Measurements from ENCODE around the gene MED28.

Gene MED28

DNA sequence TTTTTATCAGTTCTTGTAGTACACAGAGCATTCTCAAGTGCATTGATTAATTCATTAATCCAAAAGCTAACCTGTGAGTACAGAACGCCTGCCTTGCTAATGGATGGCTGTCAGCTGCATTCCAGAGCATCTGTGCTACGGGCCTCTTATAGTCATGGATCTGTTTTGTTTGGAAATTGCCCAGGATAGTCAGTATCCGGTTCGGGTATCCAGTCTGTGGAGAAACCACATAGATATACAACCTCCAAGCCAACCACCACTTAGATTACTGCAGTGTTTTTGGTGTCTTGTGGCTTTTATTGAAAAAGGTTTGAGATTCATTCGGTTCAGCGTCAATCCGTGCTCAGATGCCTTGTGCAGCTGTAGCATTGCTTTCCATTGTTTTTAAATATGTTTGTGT, 33.5 kb upstream of the MED28 start:
- peaks cover 11% of the 10 kb centered on the region for H3K4me1 ChIP-seq (ENCODE audit: control insufficient read depth, insufficient read depth, low read depth, low read length)
- no peak for DNase-seq
- H3K4me2 ChIP-seq (ENCODE audit: low read length, poor library complexity, severe bottlenecking): no peak overlapping the region
- H2BK15ac ChIP-seq (ENCODE audit: low read depth, poor library complexity, severe bottlenecking): no peak overlapping the region
- no peak overlapping the region for H3K4ac ChIP-seq (ENCODE audit: low read depth in 1 of 2, low read length in 2 of 2)
- H2BK5ac ChIP-seq (ENCODE audit: low read depth, low read length, poor library complexity, severe bottlenecking): no peak overlapping the region
- H2BK120ac ChIP-seq (ENCODE audit: low read depth, low read length): no peak overlapping the region
- H3K23ac ChIP-seq (ENCODE audit: low read length in 2 of 2): no peak overlapping the region
- H4K8ac ChIP-seq (ENCODE audit: low read length): no peak overlapping the region
- H3K18ac ChIP-seq (ENCODE audit: low read depth in 1 of 2, low read length in 2 of 2): no peak overlapping the region
- H3K36me3 ChIP-seq (ENCODE audit: control insufficient read depth in 1 of 2, insufficient read depth in 2 of 2, low read depth in 1 of 2, low read length in 2 of 2): peaks cover 29 to 57% of the 10 kb centered on the region in 2 experiments
- no peaks in the 10 kb centered on the region for H3K27me3 ChIP-seq (ENCODE audit: control insufficient read depth in 1 of 2, insufficient read depth in 1 of 2, low read length in 2 of 2)
- no peak overlapping the region for H2AFZ ChIP-seq (ENCODE audit: low read depth, low read length)
- no peak overlapping the region for H2BK12ac ChIP-seq (ENCODE audit: low read length in 2 of 2)
- H3K79me1 ChIP-seq (replicated peaks; ENCODE audit: low read length, poor library complexity, severe bottlenecking): peaks cover 29% of the 10 kb centered on the region
- H3K4me3 ChIP-seq (ENCODE audit: insufficient read depth in 1 of 2, low read depth in 1 of 2, low read length in 2 of 2): no peak overlapping the region
- H3K14ac ChIP-seq (ENCODE audit: low read length in 2 of 2): no peak overlapping the region
- H3K9me3 ChIP-seq (ENCODE audit: control insufficient read depth, low read length): no peaks in the 10 kb centered on the region
- H3K9ac ChIP-seq (ENCODE audit: low read length): peak overlapping the region; percentile 95
- no peak overlapping the region for H4K91ac ChIP-seq (ENCODE audit: low read length)
- H2AK5ac ChIP-seq (ENCODE audit: low read length, severe bottlenecking): no peak overlapping the region
- WGBS: 97% methylated on average over 5 of the region's 7 CpGs
- no peak overlapping the region for H3K27ac ChIP-seq (ENCODE audit: low read length, poor library complexity, severe bottlenecking)

- Histone ChIP-seq H2BK12ac (ENCODE audit: low read length in 2 of 2) (no peak overlapping the region), H3K9ac (ENCODE audit: low read length) (no peak overlapping the region), H2AK5ac (ENCODE audit: low read length, severe bottlenecking) (no peak overlapping the region), H2BK5ac (ENCODE audit: low read depth, low read length, poor library complexity, severe bottlenecking) (no peak overlapping the region), H4K91ac (ENCODE audit: low read length) (no peak overlapping the region), H3K18ac (ENCODE audit: low read depth in 1 of 2, low read length in 2 of 2) (no peak overlapping the region), H3K36me3 (ENCODE audit: control insufficient read depth in 1 of 2, insufficient read depth in 2 of 2, low read depth in 1 of 2, low read length in 2 of 2) (peaks cover 42 to 80% of the 10 kb centered on the region in 2 experiments), H3K4me3 (ENCODE audit: insufficient read depth in 1 of 2, low read depth in 1 of 2, low read length in 2 of 2) (no peak overlapping the region), H3K9me3 (ENCODE audit: control insufficient read depth, low read length) (no peaks in the 10 kb centered on the region), H3K14ac (ENCODE audit: low read length in 2 of 2) (no peak overlapping the region), H3K27ac (ENCODE audit: low read length, poor library complexity, severe bottlenecking) (no peak overlapping the region), H4K8ac (ENCODE audit: low read length) (no peak overlapping the region), H2BK120ac (ENCODE audit: low read depth, low read length) (no peak overlapping the region), H3K23ac (ENCODE audit: low read length in 2 of 2) (no peak overlapping the region), H2AFZ (ENCODE audit: low read depth, low read length) (no peak overlapping the region), H2BK15ac (ENCODE audit: low read depth, poor library complexity, severe bottlenecking) (no peak overlapping the region), H3K27me3 (ENCODE audit: control insufficient read depth in 1 of 2, insufficient read depth in 1 of 2, low read length in 2 of 2) (no peaks in the 10 kb centered on the region), H3K79me1 (replicated peaks; ENCODE audit: low read length, poor library complexity, severe bottlenecking) (peaks cover 30% of the 10 kb centered on the region), H3K4ac (ENCODE audit: low read depth in 1 of 2, low read length in 2 of 2) (no peak overlapping the region), H3K4me1 (ENCODE audit: control insufficient read depth, insufficient read depth, low read depth, low read length) (peaks cover 3% of the 10 kb centered on the region), H3K4me2 (ENCODE audit: low read length, poor library complexity, severe bottlenecking) (no peak overlapping the region)
- WGBS: 98% methylated on average over 9 of the region's 9 CpGs
- no peak for DNase-seq
Measured at GRCh38 chr4:17583276-17583675, 31.2 kb upstream of the MED28 start.

- H3K18ac ChIP-seq (ENCODE audit: low read depth in 1 of 2, low read length in 2 of 2): no peak overlapping the region
- H3K9ac ChIP-seq (ENCODE audit: low read length): no peak overlapping the region
- no peaks in the 10 kb centered on the region for H3K9me3 ChIP-seq (ENCODE audit: control insufficient read depth, low read length)
- H3K23ac ChIP-seq (ENCODE audit: low read length in 2 of 2): no peak overlapping the region
- no peaks in the 10 kb centered on the region for H3K27me3 ChIP-seq (ENCODE audit: control insufficient read depth in 1 of 2, insufficient read depth in 1 of 2, low read length in 2 of 2)
- H3K4me1 ChIP-seq (ENCODE audit: control insufficient read depth, insufficient read depth, low read depth, low read length): no peaks in the 10 kb centered on the region
- H2AFZ ChIP-seq (ENCODE audit: low read depth, low read length): no peak overlapping the region
- no peak overlapping the region for H3K27ac ChIP-seq (ENCODE audit: low read length, poor library complexity, severe bottlenecking)
- H2BK5ac ChIP-seq (ENCODE audit: low read depth, low read length, poor library complexity, severe bottlenecking): no peak overlapping the region
- DNase-seq: no peak
- H2BK120ac ChIP-seq (ENCODE audit: low read depth, low read length): no peak overlapping the region
- H3K4me2 ChIP-seq (ENCODE audit: low read length, poor library complexity, severe bottlenecking): no peak overlapping the region
- no peak overlapping the region for H2BK12ac ChIP-seq (ENCODE audit: low read length in 2 of 2)
- no peak overlapping the region for H2BK15ac ChIP-seq (ENCODE audit: low read depth, poor library complexity, severe bottlenecking)
- no peak overlapping the region for H3K4ac ChIP-seq (ENCODE audit: low read depth in 1 of 2, low read length in 2 of 2)
- no peak overlapping the region for H2AK5ac ChIP-seq (ENCODE audit: low read length, severe bottlenecking)
- H3K14ac ChIP-seq (ENCODE audit: low read length in 2 of 2): no peak overlapping the region
- no peak overlapping the region for H3K4me3 ChIP-seq (ENCODE audit: insufficient read depth in 1 of 2, low read depth in 1 of 2, low read length in 2 of 2)
- peaks cover 45 to 86% of the 10 kb centered on the region in 2 experiments for H3K36me3 ChIP-seq (ENCODE audit: control insufficient read depth in 1 of 2, insufficient read depth in 2 of 2, low read depth in 1 of 2, low read length in 2 of 2)
- WGBS: 87% methylated on average over 4 of the region's 4 CpGs
- no peak overlapping the region for H4K91ac ChIP-seq (ENCODE audit: low read length)
- peaks cover 26% of the 10 kb centered on the region for H3K79me1 ChIP-seq (replicated peaks; ENCODE audit: low read length, poor library complexity, severe bottlenecking)
- no peak overlapping the region for H4K8ac ChIP-seq (ENCODE audit: low read length)
Measured at GRCh38 chr4:17583941-17584340, 30.5 kb upstream of the MED28 start.

DNA sequence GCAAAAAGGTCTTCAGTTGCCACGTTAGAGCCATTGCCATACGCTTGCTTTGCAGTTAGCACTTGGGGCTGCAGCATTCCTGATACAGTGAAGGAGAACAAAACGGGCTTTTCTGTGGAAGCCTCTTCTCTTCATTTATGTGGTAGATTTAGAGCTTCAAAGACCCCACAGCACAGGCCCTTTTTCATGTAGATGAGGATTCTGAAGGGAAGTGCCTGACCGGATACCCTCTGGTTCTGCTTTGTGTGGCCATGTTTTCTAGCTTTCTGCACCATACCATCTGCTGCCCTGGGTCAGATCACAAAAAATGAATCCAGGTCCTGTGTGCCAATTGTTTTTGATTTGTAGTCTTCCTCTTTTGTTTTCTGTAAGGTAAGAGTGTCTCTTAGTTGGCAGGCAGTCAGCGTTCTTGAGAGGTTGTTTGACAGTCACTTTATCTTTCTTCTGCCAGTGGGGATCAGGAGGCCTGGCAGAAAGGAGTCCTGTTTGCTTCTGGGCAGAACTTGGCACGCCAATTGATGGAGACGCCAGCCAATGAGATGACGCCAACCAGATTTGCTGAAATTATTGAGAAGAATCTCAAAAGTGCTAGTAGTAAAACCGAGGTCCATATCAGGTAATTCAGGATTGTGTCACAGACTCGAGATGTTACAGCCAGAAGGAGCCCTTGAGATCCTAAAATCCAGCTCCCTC, 29.8 kb upstream of the MED28 start:
- 87% methylated on average over 10 of the region's 10 CpGs for WGBS
- no peaks in the 10 kb centered on the region for H3K4me1 ChIP-seq (ENCODE audit: control insufficient read depth, insufficient read depth, low read depth, low read length)

More for the DNA sequence above, 29.8 kb upstream of the MED28 start:
- Histone ChIP-seq H3K4me2 (ENCODE audit: low read length, poor library complexity, severe bottlenecking) (no peak overlapping the region), H2BK120ac (ENCODE audit: low read depth, low read length) (no peak overlapping the region), H2BK12ac (ENCODE audit: low read length in 2 of 2) (no peak overlapping the region), H3K9ac (ENCODE audit: low read length) (no peak overlapping the region), H2AK5ac (ENCODE audit: low read length, severe bottlenecking) (no peak overlapping the region), H3K14ac (ENCODE audit: low read length in 2 of 2) (no peak overlapping the region), H2AFZ (ENCODE audit: low read depth, low read length) (no peak overlapping the region), H3K27me3 (ENCODE audit: control insufficient read depth in 1 of 2, insufficient read depth in 1 of 2, low read length in 2 of 2) (no peaks in the 10 kb centered on the region), H4K91ac (ENCODE audit: low read length) (no peak overlapping the region), H3K4ac (ENCODE audit: low read depth in 1 of 2, low read length in 2 of 2) (no peak overlapping the region), H3K18ac (ENCODE audit: low read depth in 1 of 2, low read length in 2 of 2) (no peak overlapping the region), H3K79me1 (replicated peaks; ENCODE audit: low read length, poor library complexity, severe bottlenecking) (peaks cover 28% of the 10 kb centered on the region), H3K36me3 (ENCODE audit: control insufficient read depth in 1 of 2, insufficient read depth in 2 of 2, low read depth in 1 of 2, low read length in 2 of 2) (peaks cover 48 to 94% of the 10 kb centered on the region in 2 experiments), H2BK15ac (ENCODE audit: low read depth, poor library complexity, severe bottlenecking) (no peak overlapping the region), H4K8ac (ENCODE audit: low read length) (no peak overlapping the region), H3K27ac (ENCODE audit: low read length, poor library complexity, severe bottlenecking) (no peak overlapping the region), H2BK5ac (ENCODE audit: low read depth, low read length, poor library complexity, severe bottlenecking) (no peak overlapping the region), H3K4me3 (ENCODE audit: insufficient read depth in 1 of 2, low read depth in 1 of 2, low read length in 2 of 2) (no peak overlapping the region), H3K9me3 (ENCODE audit: control insufficient read depth, low read length) (no peaks in the 10 kb centered on the region), H3K23ac (ENCODE audit: low read length in 2 of 2) (no peak overlapping the region)
- no peak for DNase-seq
